ENCODE results near the gene DECR2. TPM values are rescaled to one million over a fixed set of nuclear protein-coding genes. Genes with fewer than 3 reads are reported as not detected.
A peak's percentile ranks its signal among the peaks of the same experiment; 100 is the strongest.

DECR2 gene
- total RNA-seq, 1 experiment from 2014 or later = 52.6 TPM

DNA sequence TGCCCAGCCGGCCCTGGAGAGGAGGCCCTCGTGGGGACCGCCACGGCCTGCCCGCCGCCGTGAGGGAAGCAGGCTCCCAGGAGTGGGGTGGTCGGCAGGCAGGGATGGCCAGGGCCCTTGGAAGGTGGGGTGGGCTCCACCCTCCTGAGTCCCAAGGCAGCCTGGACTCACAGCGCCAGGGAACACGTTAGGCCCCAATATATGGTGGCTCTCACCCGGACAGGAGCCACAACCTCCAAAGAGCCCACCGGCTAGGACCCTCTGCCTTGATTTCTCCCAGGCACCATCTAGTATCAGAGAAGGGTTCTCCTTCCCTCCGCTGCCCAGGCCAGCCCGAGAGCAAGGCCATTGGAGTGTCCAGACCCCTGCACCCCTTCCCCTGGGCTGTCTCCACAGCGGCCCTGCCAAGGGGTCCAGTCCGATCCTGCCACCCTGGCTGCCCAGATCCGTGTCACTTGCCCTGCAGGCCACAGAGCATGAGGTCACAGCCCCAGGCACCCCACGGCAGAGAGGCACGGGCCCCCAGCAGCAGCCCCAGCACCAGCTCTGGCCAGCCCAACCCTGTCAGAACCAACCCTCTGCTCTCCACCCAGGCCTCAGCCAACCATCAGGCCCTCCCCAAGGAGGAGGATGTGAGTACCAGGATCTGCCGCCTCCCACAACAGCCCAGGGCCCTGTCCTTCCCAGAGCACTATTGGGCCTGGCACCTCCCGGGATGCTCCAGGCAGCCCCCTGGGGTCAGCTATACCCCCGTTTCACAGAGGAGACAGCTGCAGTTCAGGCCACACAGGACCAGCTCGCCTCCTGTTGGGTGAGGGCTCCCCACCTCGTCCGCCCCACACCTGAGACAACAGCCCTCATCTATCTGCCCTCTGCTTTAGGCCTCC, 48.0 kb upstream of the DECR2 start:
- H3K9me3 Mint-ChIP-seq (ENCODE audit: unreplicated experiment) = no peaks in the 10 kb centered on the region
- Histone ChIP-seq H3K9me3 (no peaks in the 10 kb centered on the region), H3K36me3 (ENCODE audit: control insufficient read depth, insufficient read depth, low read length) (peaks cover 1% of the 10 kb centered on the region; the same call in 1 of the 2 replicates), H3K27me3 (replicated peaks; ENCODE audit: control insufficient read depth, insufficient read depth, low read length) (no peaks in the 10 kb centered on the region), H3K4me3 (ENCODE audit: low read depth, low read length) (peak overlapping the region; percentile 56), H3K4me1 (peaks cover 9% of the 10 kb centered on the region; the same call in 1 of the 2 replicates)
- TF ChIP-seq, protein P1, sequence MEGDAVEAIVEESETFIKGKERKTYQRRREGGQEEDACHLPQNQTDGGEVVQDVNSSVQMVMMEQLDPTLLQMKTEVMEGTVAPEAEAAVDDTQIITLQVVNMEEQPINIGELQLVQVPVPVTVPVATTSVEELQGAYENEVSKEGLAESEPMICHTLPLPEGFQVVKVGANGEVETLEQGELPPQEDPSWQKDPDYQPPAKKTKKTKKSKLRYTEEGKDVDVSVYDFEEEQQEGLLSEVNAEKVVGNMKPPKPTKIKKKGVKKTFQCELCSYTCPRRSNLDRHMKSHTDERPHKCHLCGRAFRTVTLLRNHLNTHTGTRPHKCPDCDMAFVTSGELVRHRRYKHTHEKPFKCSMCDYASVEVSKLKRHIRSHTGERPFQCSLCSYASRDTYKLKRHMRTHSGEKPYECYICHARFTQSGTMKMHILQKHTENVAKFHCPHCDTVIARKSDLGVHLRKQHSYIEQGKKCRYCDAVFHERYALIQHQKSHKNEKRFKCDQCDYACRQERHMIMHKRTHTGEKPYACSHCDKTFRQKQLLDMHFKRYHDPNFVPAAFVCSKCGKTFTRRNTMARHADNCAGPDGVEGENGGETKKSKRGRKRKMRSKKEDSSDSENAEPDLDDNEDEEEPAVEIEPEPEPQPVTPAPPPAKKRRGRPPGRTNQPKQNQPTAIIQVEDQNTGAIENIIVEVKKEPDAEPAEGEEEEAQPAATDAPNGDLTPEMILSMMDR (IDR thresholded peaks at IDR 0.05; ENCODE audit: insufficient read depth in 1 of 2, low read depth in 1 of 2, low read length in 1 of 2, severe bottlenecking in 1 of 2, unreplicated experiment in 1 of 2) = no peak
- H3K27ac Mint-ChIP-seq (ENCODE audit: unreplicated experiment) = no peak overlapping the region
- no peak for DNase-seq
- CTCF ChIA-PET = interaction anchor here (0.6 to 1.4 kb wide), 24 partner anchors 9 to 257 kb away, joined by 3 to 19 read pairs (median 4); partner anchors contain the start of genes LUC7L and MRPL28
- BruUV-seq (replicated peaks) = no TSS peak
- no peaks in the 10 kb centered on the region for H3K4me1 Mint-ChIP-seq (ENCODE audit: low read depth, unreplicated experiment)
- intact Hi-C loops (cut with micrococcal nuclease; ENCODE audit: unreplicated experiment) = loop anchor here (5.0 kb wide), 1 partner anchor 126 kb away; the partner anchor contains the start of gene LUC7L
- H3K36me3 Mint-ChIP-seq (ENCODE audit: insufficient read depth, unreplicated experiment) = no peaks in the 10 kb centered on the region
- no peaks in the 10 kb centered on the region for H3K27me3 Mint-ChIP-seq (ENCODE audit: insufficient read depth, unreplicated experiment)
- POLR2A ChIA-PET = interaction anchor here (0.5 to 2.1 kb wide), 14 partner anchors 8 to 1026 kb away, joined by 3 to 19 read pairs (median 4); partner anchors contain the start of genes LUC7L and MRPL28
- peak overlapping the region; percentile 66 for H3K4me3 Mint-ChIP-seq (ENCODE audit: unreplicated experiment)

DNA sequence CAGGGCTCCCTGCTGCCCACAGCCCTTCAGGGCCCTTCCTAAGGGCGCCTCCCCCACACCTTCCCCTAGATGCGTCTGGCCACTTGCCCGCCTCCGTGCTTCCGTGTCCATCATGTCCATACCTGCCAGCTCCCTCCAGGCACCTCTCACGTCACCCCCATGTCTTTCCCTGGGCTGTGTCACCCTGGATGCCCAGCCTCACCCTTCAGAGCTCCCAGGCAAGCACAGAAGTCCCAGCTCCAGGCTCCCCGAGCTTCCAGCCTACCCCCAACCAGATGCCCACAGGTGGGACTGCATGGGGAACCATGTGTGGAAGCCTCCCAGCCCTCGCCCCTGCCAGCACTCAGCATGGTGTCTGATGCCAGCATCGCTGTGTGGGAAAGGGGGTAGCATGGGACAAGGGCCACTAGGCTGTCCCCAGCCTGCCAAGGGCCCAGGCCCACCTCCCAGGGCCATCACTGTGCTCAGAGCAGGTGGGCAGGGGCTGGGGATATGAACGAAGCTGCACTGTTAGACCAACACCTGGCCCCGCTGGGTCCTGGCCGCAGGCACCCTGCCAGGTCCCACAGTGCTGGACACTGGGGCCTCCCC, 47.3 kb upstream of the DECR2 start:
- intact Hi-C loops (cut with micrococcal nuclease; ENCODE audit: unreplicated experiment) = loop anchor here (5.0 kb wide), 1 partner anchor 127 kb away; the partner anchor contains the start of gene LUC7L
- H3K27me3 Mint-ChIP-seq (ENCODE audit: insufficient read depth, unreplicated experiment) = no peaks in the 10 kb centered on the region
- no peak overlapping the region for H3K4me3 ChIP-seq (ENCODE audit: low read depth, low read length)
- no peaks in the 10 kb centered on the region for H3K36me3 Mint-ChIP-seq (ENCODE audit: insufficient read depth, unreplicated experiment)
- TF ChIP-seq, protein P1 (IDR thresholded peaks at IDR 0.05; ENCODE audit: insufficient read depth in 1 of 2, low read depth in 1 of 2, low read length in 1 of 2, severe bottlenecking in 1 of 2, unreplicated experiment in 1 of 2) = no peak
- ChIA-PET CTCF (no interaction called here), POLR2A (no interaction called here)
- H3K9me3 ChIP-seq = no peaks in the 10 kb centered on the region
- BruUV-seq (replicated peaks) = no TSS peak
- no peaks in the 10 kb centered on the region for H3K27me3 ChIP-seq (replicated peaks; ENCODE audit: control insufficient read depth, insufficient read depth, low read length)
- peaks cover 9% of the 10 kb centered on the region; the same call in 1 of the 2 replicates for H3K4me1 ChIP-seq
- no peak overlapping the region for H3K27ac Mint-ChIP-seq (ENCODE audit: unreplicated experiment)
- H3K9me3 Mint-ChIP-seq (ENCODE audit: unreplicated experiment) = no peaks in the 10 kb centered on the region
- H3K4me1 Mint-ChIP-seq (ENCODE audit: low read depth, unreplicated experiment) = no peaks in the 10 kb centered on the region
- DNase-seq = no peak
- no peak overlapping the region for H3K4me3 Mint-ChIP-seq (ENCODE audit: unreplicated experiment)
- H3K36me3 ChIP-seq (ENCODE audit: control insufficient read depth, insufficient read depth, low read length) = no peaks in the 10 kb centered on the region; the same call in 1 of the 2 replicates

DNA sequence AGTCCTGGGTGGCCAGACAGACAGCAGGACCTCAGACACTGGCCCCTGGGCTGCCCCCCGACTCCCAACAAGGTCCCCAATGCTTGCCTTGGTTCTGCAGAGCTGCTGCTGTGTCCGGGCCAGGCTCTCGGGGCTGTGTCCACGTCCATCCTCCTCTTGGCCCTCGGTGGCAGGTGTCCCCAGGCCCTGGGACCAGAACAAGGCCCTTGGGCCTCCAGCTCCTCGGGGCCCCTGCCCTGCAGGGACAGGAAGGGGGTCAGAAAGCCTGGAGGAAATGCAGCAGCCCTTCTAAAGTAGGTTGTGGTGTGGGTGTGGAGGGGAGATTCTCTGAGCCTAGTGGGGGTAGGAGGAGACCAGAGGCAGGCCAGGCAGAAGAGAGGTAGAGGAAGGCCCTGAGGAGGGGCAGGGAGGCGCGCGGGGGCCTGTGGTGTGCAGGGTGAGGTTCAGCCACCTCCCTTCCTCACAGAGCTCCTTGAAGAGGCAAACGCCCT, 46.7 kb upstream of the DECR2 start:
- Mint-ChIP-seq H3K36me3 (ENCODE audit: insufficient read depth, unreplicated experiment) (no peaks in the 10 kb centered on the region), H3K4me1 (ENCODE audit: low read depth, unreplicated experiment) (no peaks in the 10 kb centered on the region), H3K4me3 (ENCODE audit: unreplicated experiment) (no peak overlapping the region), H3K9me3 (ENCODE audit: unreplicated experiment) (no peaks in the 10 kb centered on the region), H3K27me3 (ENCODE audit: insufficient read depth, unreplicated experiment) (no peaks in the 10 kb centered on the region), H3K27ac (ENCODE audit: unreplicated experiment) (no peak overlapping the region)
- Histone ChIP-seq H3K9me3 (no peaks in the 10 kb centered on the region), H3K36me3 (ENCODE audit: control insufficient read depth, insufficient read depth, low read length) (no peaks in the 10 kb centered on the region; the same call in 1 of the 2 replicates), H3K27me3 (replicated peaks; ENCODE audit: control insufficient read depth, insufficient read depth, low read length) (no peaks in the 10 kb centered on the region), H3K4me3 (ENCODE audit: low read depth, low read length) (no peak overlapping the region), H3K4me1 (peaks cover 9% of the 10 kb centered on the region; the same call in 1 of the 2 replicates)
- ChIA-PET POLR2A (no interaction called here), CTCF (no interaction called here)
- TF ChIP-seq, protein P1 (IDR thresholded peaks at IDR 0.05; ENCODE audit: insufficient read depth in 1 of 2, low read depth in 1 of 2, low read length in 1 of 2, severe bottlenecking in 1 of 2, unreplicated experiment in 1 of 2) = no peak
- BruUV-seq (replicated peaks) = no TSS peak
- DNase-seq = no peak
- intact Hi-C loops (cut with micrococcal nuclease; ENCODE audit: unreplicated experiment) = loop anchor here (5.0 kb wide), 1 partner anchor 128 kb away; the partner anchor contains the start of gene LUC7L
